Fibroblast of pulmonary artery (primary cell): ENCODE results near the gene EMP1.

Source experiments
- DNase-seq: peaks from one replicate; pipeline ENCODE4 v3.0.0-alpha.2; 2010; ENCODE audit warnings: low read depth
- H3K4me3 ChIP-seq: replicated peaks from 2 replicates; pipeline ENCODE4 v1.5.1; 2011; ENCODE audit warnings: low read depth, mild to moderate bottlenecking, control low read depth, low read length, moderate library complexity
- CTCF ChIP-seq: IDR thresholded peaks from 2 replicates; pipeline ENCODE4 v1.5.1; 2011; ENCODE audit warnings: mild to moderate bottlenecking, control low read depth, low read length, inconsistent platforms; ENCODE audit errors: missing control alignments

EMP1 gene

DNA sequence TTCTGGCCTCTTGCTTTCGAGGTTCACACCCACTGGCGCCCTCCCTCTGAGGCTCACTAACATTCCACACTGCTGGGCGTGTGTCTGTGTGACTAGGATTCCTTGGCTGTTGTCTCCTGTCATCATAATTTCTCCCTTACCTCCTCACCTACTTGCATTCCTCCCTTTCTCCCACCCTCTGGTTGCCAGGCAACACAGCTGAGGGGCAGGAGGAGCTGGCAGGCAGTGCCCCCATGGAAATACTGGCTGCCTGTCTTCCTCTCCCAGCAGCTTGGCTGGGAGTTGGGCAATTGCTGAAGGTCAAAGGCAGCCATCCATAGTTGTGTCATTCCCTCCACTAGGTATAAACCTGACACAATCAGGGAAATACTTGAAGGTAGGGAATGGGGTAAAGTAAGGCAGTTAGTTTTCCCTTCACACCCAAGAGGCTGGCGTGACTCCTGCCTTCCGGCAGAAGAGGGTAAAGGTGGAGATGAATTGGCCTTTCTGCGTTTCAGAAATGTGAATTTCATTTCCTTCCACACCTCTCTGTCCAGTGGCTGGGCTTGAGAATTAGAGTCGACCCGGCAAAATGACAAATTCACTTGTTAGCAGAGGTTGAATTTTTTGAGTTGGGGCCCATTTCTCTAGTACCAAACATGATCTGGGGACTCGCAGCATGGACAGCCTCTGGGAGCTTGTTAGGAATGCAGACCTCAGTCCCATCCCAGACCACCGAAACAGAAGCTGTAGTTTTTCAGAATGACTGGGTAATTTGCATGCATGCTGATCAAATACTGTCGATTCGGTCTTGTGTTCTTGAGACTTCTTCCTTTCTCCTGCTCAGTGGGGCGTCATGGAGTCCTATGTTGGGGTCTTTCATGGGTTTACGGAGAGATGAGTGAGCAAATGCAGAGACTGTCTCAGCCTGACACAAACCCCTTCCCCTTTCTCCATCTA, 24.3 kb upstream of the EMP1 start:
- no peak for DNase-seq
- H3K4me3 ChIP-seq, result no peak overlapping the region
- no peak for TF ChIP-seq CTCF

GRCh38 chr12:13173012-13173932, 23.3 kb upstream of the EMP1 start:
- peak; percentile 87 for DNase-seq
- no peak overlapping the region for H3K4me3 ChIP-seq
- TF ChIP-seq CTCF, result no peak

DNA sequence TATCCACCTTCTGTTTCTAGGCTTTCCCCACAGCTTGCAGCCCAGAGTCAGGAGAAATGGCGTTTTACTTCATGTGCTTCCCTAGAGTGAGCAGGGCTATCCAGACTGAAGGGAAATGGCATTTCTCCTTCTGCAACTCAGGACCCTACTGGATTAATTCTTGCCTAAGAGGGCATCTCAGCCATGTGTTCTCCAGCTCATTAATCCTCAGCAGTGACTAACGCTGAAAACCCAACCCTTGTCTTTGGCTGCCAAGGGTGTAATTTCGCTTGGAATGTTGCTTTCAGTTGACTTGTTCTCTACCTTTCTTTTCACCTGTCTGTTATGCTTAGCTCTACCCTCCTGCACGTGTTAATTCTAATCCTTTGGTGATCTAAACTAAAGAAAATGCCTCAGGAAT, 21.0 kb upstream of the EMP1 start:
- DNase-seq, result no peak
- no peak overlapping the region for H3K4me3 ChIP-seq
- no peak for TF ChIP-seq CTCF

- H3K4me3 ChIP-seq, result no peak overlapping the region
- TF ChIP-seq CTCF, result no peak
- no peak for DNase-seq
Observed at GRCh38 chr12:13176256-13176655, 20.3 kb upstream of the EMP1 start.

DNA sequence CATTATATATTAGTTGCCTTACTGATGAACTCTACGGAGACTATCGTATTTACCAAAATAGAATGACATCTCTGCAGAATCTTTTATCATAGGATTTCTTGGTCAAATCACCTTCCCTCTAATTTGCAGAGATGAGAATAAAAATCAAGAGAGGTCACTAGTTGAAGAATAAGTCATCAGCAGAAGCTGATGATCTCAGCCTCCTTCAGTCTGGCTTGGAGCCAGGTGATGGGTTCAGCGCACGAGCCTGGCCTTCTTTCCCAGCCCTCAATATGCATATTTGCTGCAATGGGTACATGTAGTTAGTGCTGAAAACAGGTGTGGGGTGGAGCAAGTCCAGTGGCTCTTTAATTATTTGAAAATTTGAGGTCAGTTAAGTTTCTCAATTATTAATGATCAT, 19.2 kb upstream of the EMP1 start:
- DNase-seq, result no peak
- no peak for TF ChIP-seq CTCF

DNA sequence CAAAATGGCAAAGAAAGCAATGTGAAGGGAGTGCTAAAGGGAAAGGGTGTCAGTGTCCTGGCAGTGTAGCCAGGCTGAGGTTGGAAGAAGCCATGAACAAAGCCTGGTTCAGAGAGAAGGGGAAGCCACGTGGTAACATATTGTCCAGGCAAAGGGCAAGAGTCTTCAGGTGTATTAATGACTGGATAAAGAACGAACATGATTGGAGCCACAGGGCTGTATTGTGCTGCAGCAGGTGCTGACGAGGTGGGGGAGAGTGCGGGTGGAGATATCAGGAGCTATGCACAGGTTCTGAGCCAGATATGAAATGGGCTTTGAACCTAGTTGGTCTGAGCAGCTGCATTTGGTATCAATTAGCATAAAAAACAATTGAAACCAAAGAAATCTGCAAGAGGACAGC, 18.6 kb upstream of the EMP1 start:
- H3K4me3 ChIP-seq, result no peak overlapping the region
- no peak for DNase-seq
- TF ChIP-seq CTCF, result no peak

More for the DNA sequence above, 19.2 kb upstream of the EMP1 start:
- no peak overlapping the region for H3K4me3 ChIP-seq
